ENCODE data around the gene ZNF678. TPM values are rescaled to one million over a fixed set of nuclear protein-coding genes. Genes with fewer than 3 reads are reported as not detected.
"Not testable (repeated sequence)": the region's sequence is repeated elsewhere in the genome, so short reads cannot be mapped to it uniquely, and the experiment has no call there.

The ZNF678 gene
- total RNA-seq, 2 donors from 2014 or later: 8.5 to 14.1 TPM

- peaks cover 49 to 57% of the 10 kb centered on the region in 2 donors for H3K9me3 Mint-ChIP-seq
- ATAC-seq (no peak), DNase-seq (ENCODE audit: low spot score in 2 of 2) (no peak)
- H3K27ac Mint-ChIP-seq: no peak overlapping the region
- peaks cover 82 to 84% of the 10 kb centered on the region in 2 donors for H3K36me3 Mint-ChIP-seq
Observed at GRCh38 chr1:227622739-227623475, 59.6 kb downstream of the ZNF678 start.

GRCh38 chr1:227632325-227632724, 69.0 kb downstream of the ZNF678 start:
- no peak for DNase-seq (ENCODE audit: low spot score in 2 of 2)
- no peak for ATAC-seq
- H3K9me3 Mint-ChIP-seq: peaks cover 28 to 37% of the 10 kb centered on the region in 2 donors
- no peak overlapping the region for H3K27ac Mint-ChIP-seq
- H3K36me3 Mint-ChIP-seq: peaks cover 67 to 71% of the 10 kb centered on the region in 2 donors

DNA sequence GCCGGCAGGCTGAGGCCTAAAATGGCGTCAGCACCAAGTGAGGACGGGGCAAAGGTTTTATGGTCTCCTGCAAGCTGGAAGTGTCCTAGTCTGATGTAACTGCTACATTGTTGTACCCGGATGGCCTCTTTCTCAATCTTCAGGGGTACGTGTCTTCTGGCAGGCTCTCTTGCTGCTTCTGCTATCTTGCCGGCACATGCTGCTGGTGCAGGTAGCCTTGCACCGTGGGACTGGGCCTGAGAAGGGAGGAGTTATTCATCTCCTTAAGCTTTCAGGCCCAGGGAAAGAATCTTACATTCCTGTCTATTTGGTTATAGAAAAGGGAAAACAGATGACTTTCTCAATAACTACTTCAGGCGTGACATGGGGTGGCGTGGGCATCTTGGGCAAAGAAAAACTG, 72.2 kb downstream of the ZNF678 start:
- Mint-ChIP-seq H3K27ac (no peak overlapping the region), H3K9me3 (peaks cover 30 to 34% of the 10 kb centered on the region in 2 donors), H3K36me3 (peaks cover 63 to 64% of the 10 kb centered on the region in 2 donors)
- DNase-seq (ENCODE audit: low spot score in 2 of 2): no peak
- ATAC-seq: no peak

DNA sequence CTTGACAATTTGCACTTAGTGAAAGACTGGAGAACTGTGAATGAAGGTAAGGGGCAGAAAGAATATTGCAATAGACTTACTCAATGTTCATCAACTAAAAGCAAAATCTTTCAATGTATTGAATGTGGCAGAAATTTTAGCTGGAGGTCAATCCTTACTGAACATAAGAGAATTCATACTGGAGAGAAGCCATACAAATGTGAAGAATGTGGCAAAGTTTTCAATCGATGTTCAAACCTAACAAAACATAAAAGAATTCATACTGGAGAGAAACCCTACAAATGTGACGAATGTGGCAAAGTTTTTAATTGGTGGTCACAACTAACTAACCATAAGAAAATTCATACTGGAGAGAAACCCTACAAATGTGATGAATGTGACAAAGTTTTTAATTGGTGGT, 91.1 kb downstream of the ZNF678 start:
- no peak for DNase-seq (ENCODE audit: low spot score in 2 of 2)
- Mint-ChIP-seq H3K27ac (peak overlapping the region in 1 of 2 donors; percentile 28), H3K36me3 (peaks cover 65 to 81% of the 10 kb centered on the region in 2 donors), H3K9me3 (peaks cover 41 to 44% of the 10 kb centered on the region in 2 donors)
- no peak for ATAC-seq

- Mint-ChIP-seq H3K9me3 (peaks cover 35 to 47% of the 10 kb centered on the region in 2 donors), H3K27ac (peak overlapping the region in 1 of 2 donors; percentile 28), H3K36me3 (peaks cover 63 to 75% of the 10 kb centered on the region in 2 donors)
- DNase-seq (ENCODE audit: low spot score in 2 of 2) (no peak), ATAC-seq (no peak)
Observed at GRCh38 chr1:227654858-227655752, 91.7 kb downstream of the ZNF678 start.

DNA sequence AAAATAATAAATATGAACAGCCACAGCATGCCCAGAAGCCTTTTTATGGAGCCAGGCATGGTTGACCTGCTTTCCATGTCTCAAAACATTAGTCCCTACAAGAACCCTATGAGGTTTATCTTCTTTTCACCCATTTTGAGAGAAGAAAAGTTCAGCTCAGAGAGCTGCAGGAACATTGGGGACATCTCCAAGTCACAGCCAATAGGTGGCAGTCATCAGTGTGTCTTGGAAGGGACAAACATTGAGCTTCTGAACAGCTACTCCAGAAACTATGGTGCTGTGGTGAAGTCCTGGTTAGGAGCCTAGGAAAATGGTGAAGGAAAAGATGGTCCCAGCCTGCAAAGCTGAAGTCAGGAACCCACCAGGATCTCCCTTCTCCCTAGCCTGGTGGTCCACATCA, 98.1 kb downstream of the ZNF678 start:
- Mint-ChIP-seq H3K9me3 (peaks cover 34 to 49% of the 10 kb centered on the region in 2 donors), H3K27ac (no peak overlapping the region), H3K36me3 (peaks cover 68 to 69% of the 10 kb centered on the region in 2 donors)
- ATAC-seq (no peak), DNase-seq (ENCODE audit: low spot score in 2 of 2) (no peak)

GRCh38 chr1:227662933-227663332, 99.6 kb downstream of the ZNF678 start:
- peaks cover 67 to 68% of the 10 kb centered on the region in 2 donors for H3K36me3 Mint-ChIP-seq
- DNase-seq (ENCODE audit: low spot score in 2 of 2) (no peak), ATAC-seq (no peak)
- H3K27ac Mint-ChIP-seq: no peak overlapping the region
- H3K9me3 Mint-ChIP-seq: peaks cover 40 to 53% of the 10 kb centered on the region in 2 donors

GRCh38 chr1:227666286-227666685, 102.9 kb downstream of the ZNF678 start:
- Mint-ChIP-seq H3K36me3 (peaks cover 66 to 67% of the 10 kb centered on the region in 2 donors), H3K9me3 (peaks cover 45 to 50% of the 10 kb centered on the region in 2 donors), H3K27ac (no peak overlapping the region)
- ATAC-seq: no peak
- no peak for DNase-seq (ENCODE audit: low spot score in 2 of 2)

DNA sequence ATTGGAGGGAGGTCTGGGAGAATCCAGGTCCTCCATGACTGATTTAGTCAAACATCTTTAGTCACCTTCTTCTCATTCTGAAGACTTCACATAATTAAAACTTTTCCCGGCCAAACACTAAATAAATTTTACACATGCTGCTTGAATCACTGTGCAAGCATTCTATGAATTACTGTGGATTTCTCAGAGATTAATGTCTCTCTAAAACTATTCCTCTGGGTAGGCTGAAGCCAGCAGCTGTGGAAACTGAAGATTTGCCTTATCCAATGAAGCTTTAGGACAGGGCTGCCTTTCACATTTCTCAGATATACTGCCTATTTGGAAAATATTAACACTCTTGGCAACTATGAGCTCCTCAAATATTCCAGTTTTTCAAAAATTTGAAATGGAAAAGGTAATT, 110.1 kb downstream of the ZNF678 start:
- ATAC-seq (no peak), DNase-seq (ENCODE audit: low spot score in 2 of 2) (no peak)
- Mint-ChIP-seq H3K9me3 (peaks cover 39 to 43% of the 10 kb centered on the region in 2 donors), H3K27ac (no peak overlapping the region), H3K36me3 (peaks cover 47 to 49% of the 10 kb centered on the region in 2 donors)

DNA sequence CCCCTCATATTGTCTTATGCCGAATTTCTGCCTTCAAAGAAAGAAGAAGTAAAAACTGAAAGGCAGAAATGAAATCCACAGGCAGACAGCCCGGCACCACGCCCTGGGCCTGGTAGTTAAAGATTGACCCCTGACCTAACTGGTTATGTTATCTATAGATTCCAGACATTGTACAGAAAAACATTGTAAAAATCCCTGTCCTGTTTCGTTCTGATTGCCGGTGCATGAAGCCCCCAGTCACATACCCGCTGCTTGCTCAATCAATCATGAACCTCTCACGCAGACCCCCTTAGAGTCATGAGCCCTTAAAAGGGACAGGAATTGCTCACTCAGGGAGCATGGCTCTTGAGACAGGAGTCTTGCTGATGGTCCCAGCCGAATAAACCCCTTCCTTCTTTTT, 122.5 kb downstream of the ZNF678 start:
- Mint-ChIP-seq H3K27ac (no peak overlapping the region), H3K36me3 (peaks cover 28 to 40% of the 10 kb centered on the region in 2 donors), H3K9me3 (peaks cover 35 to 36% of the 10 kb centered on the region in 2 donors)
- no peak for DNase-seq (ENCODE audit: low spot score in 2 of 2)
- no peak for ATAC-seq

DNA sequence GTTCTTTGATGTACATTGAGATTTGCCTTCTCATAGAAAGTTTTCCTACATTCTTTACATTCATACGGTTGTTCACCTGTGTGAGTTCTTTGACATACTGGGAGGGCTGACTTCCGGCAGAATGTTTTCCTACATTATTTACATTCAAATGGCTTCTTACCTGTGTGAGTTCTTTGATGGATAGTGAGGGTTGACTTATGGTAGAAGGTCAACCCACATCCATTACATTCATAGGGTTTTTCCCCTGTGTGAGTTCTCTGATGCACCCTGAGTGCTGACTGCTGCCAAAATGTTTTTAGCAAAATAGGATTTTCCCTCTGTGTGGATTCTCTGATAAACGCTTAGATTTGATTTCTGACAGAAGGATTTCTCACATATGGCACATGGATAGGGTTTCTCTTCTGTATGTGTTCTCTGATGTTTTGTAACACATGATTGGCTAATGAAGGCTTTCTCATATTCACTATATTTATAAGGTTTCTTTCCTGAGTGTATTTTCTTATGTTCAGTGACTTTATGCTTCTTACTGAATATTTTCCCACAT, 134.0 kb downstream of the ZNF678 start:
- peak in 1 of 2 donors; percentile 47 for ATAC-seq
- peaks cover 26 to 50% of the 10 kb centered on the region in 2 donors for H3K9me3 Mint-ChIP-seq

GRCh38 chr1:227701631-227702030, 138.3 kb downstream of the ZNF678 start:
- Mint-ChIP-seq H3K9me3 (peaks cover 31 to 39% of the 10 kb centered on the region in 2 donors), H3K36me3 (peaks cover 27 to 55% of the 10 kb centered on the region in 2 donors)
- H3K27ac Mint-ChIP-seq; ATAC-seq; DNase-seq (ENCODE audit: low spot score in 2 of 2): not testable (repeated sequence)

More for the DNA sequence above, 134.0 kb downstream of the ZNF678 start:
- Mint-ChIP-seq H3K27ac (no peak overlapping the region), H3K36me3 (peaks cover 39 to 49% of the 10 kb centered on the region in 2 donors)
- DNase-seq (ENCODE audit: low spot score in 2 of 2): no peak

- H3K27ac Mint-ChIP-seq: no peak overlapping the region
- peaks cover 4 to 25% of the 10 kb centered on the region in 2 donors for H3K9me3 Mint-ChIP-seq
- peak; percentile 48 to 71 for ATAC-seq
- DNase-seq (ENCODE audit: low spot score in 2 of 2): no peak
- H3K36me3 Mint-ChIP-seq: peaks cover 16 to 23% of the 10 kb centered on the region in 2 donors
Observed at GRCh38 chr1:227707846-227708245, 144.5 kb downstream of the ZNF678 start.

- DNase-seq (ENCODE audit: low spot score in 2 of 2) (no peak), ATAC-seq (no peak)
- peaks cover 10 to 26% of the 10 kb centered on the region in 2 donors for H3K9me3 Mint-ChIP-seq
- no peak overlapping the region for H3K27ac Mint-ChIP-seq
- peaks cover 12 to 23% of the 10 kb centered on the region in 2 donors for H3K36me3 Mint-ChIP-seq
Observed at GRCh38 chr1:227709451-227709850, 146.1 kb downstream of the ZNF678 start.

GRCh38 chr1:227710474-227710873, 147.1 kb downstream of the ZNF678 start:
- not testable (repeated sequence) for H3K27ac Mint-ChIP-seq; ATAC-seq; DNase-seq (ENCODE audit: low spot score in 2 of 2)
- Mint-ChIP-seq H3K36me3 (peaks cover 22 to 27% of the 10 kb centered on the region in 2 donors), H3K9me3 (peaks cover 16 to 34% of the 10 kb centered on the region in 2 donors)

GRCh38 chr1:227712648-227713047, 149.3 kb downstream of the ZNF678 start:
- ATAC-seq: peak in 1 of 2 donors; percentile 41
- Mint-ChIP-seq H3K36me3 (peaks cover 31 to 33% of the 10 kb centered on the region in 2 donors), H3K9me3 (peaks cover 25 to 43% of the 10 kb centered on the region in 2 donors), H3K27ac (no peak overlapping the region)
- DNase-seq (ENCODE audit: low spot score in 2 of 2): no peak
